HFFc6 (cell line): ENCODE results near the gene GAPVD1. TPM values are rescaled to one million over a fixed set of nuclear protein-coding genes. Genes with fewer than 3 reads are reported as not detected.
A peak's percentile ranks its signal among the peaks of the same experiment; 100 is the strongest.

Source experiments
- DNase-seq: peaks from one replicate; pipeline ENCODE4 v3.0.0-alpha.2; 2018
- H3K27ac Mint-ChIP-seq: 2 replicates; pipeline ENCODE4 v1.8.0; 2020; ENCODE audit warnings: mild to moderate bottlenecking, mixed read lengths
- H3K27me3 Mint-ChIP-seq: 2 replicates; pipeline ENCODE4 v1.8.0; 2021; ENCODE audit warnings: mild to moderate bottlenecking, moderate library complexity, mixed read lengths; ENCODE audit not compliant: insufficient read depth
- H3K36me3 Mint-ChIP-seq: 2 replicates; pipeline ENCODE4 v1.8.0; 2021; ENCODE audit warnings: low read depth, mixed read lengths
- H3K4me1 Mint-ChIP-seq: 2 replicates; pipeline ENCODE4 v1.8.0; 2020; ENCODE audit warnings: low read depth, mixed read lengths
- H3K4me3 Mint-ChIP-seq: 2 replicates; pipeline ENCODE4 v1.8.0; 2020; ENCODE audit warnings: mild to moderate bottlenecking, moderate library complexity, mixed read lengths
- H3K9me3 Mint-ChIP-seq: 2 replicates; pipeline ENCODE4 v1.8.0; 2020; ENCODE audit warnings: mild to moderate bottlenecking, mixed read lengths
- CTCF ChIP-seq: fragments of 200-600 bp; sonication (generic); IDR thresholded peaks from 2 replicates; pipeline ENCODE4 v1.5.0; 2021; ENCODE audit warnings: antibody characterized with exemption, mild to moderate bottlenecking
- total RNA-seq, 6 experiments: library from RNA; stranded (reverse); fragmentation: NEBNext Ultra II Directional; extraction: Animal tissue kit (Norgen Biotek cat#: 25700); gene quantifications; 2 replicates in 1 of 6; 3 replicates in 5 of 6; pipeline ENCODE4 v1.2.3, GENCODE V29; 2021

GAPVD1 gene
- total RNA-seq, 6 experiments from 2014 or later = 27.7 to 37.7 (median 34.5) TPM

- H3K27ac Mint-ChIP-seq = peak overlapping the region; percentile 98
- H3K4me3 Mint-ChIP-seq = peak overlapping the region; percentile 95
- peaks cover 14% of the 10 kb centered on the region for H3K27me3 Mint-ChIP-seq
- TF ChIP-seq CTCF = no peak
- H3K4me1 Mint-ChIP-seq = peaks cover 67% of the 10 kb centered on the region
- DNase-seq = no peak
- peaks cover 60% of the 10 kb centered on the region for H3K36me3 Mint-ChIP-seq
- H3K9me3 Mint-ChIP-seq = peaks cover 6% of the 10 kb centered on the region
These were observed 21.7 kb upstream of the GAPVD1 start for GRCh38 chr9:125239631-125240597.

- Mint-ChIP-seq H3K27ac (peak overlapping the region; percentile 98), H3K9me3 (peaks cover 6% of the 10 kb centered on the region), H3K4me1 (peaks cover 60% of the 10 kb centered on the region), H3K4me3 (peak overlapping the region; percentile 95), H3K27me3 (peaks cover 14% of the 10 kb centered on the region), H3K36me3 (peaks cover 55% of the 10 kb centered on the region)
- TF ChIP-seq CTCF = no peak
- no peak for DNase-seq
These were observed 21.0 kb upstream of the GAPVD1 start for GRCh38 chr9:125240649-125240999.

- peaks cover 14% of the 10 kb centered on the region for H3K27me3 Mint-ChIP-seq
- peak; percentile 99 for DNase-seq
- TF ChIP-seq CTCF = peak; percentile 33; the same call in 1 of the 2 replicates
- peaks cover 6% of the 10 kb centered on the region for H3K9me3 Mint-ChIP-seq
- H3K27ac Mint-ChIP-seq = peak within 1 kb of the TSS; percentile 98
- H3K4me1 Mint-ChIP-seq = peaks cover 54% of the 10 kb centered on the region
- H3K36me3 Mint-ChIP-seq = peaks cover 49% of the 10 kb centered on the region
- H3K4me3 Mint-ChIP-seq = peak within 1 kb of the TSS; percentile 95
These were observed 20.4 kb upstream of the GAPVD1 start, which contains the start of gene HSPA5 for GRCh38 chr9:125241000-125241862. TSS of gene HSPA5 (minus strand) at chr9:125241343. CDS start at chr9:125241126, 217 bp downstream.

GRCh38 chr9:125241863-125242739 is 19.5 kb upstream of the GAPVD1 start:
- Mint-ChIP-seq H3K36me3 (peaks cover 40% of the 10 kb centered on the region), H3K9me3 (peaks cover 6% of the 10 kb centered on the region), H3K27ac (peak overlapping the region; percentile 98), H3K4me1 (peaks cover 45% of the 10 kb centered on the region), H3K4me3 (peak overlapping the region; percentile 95), H3K27me3 (peaks cover 14% of the 10 kb centered on the region)
- peak; percentile 22 for DNase-seq
- no peak for TF ChIP-seq CTCF
